SIG-M5 treated with dmso at 0.1 percent for 504 hours (cell line): Measurements from ENCODE around the gene ROS1.

Experiments used
- DNase-seq: peaks from one replicate; lab custom pipeline; 2025; ENCODE audit not compliant: unreplicated experiment; lab: John Stamatoyannopoulos, UW

Gene ROS1

DNA sequence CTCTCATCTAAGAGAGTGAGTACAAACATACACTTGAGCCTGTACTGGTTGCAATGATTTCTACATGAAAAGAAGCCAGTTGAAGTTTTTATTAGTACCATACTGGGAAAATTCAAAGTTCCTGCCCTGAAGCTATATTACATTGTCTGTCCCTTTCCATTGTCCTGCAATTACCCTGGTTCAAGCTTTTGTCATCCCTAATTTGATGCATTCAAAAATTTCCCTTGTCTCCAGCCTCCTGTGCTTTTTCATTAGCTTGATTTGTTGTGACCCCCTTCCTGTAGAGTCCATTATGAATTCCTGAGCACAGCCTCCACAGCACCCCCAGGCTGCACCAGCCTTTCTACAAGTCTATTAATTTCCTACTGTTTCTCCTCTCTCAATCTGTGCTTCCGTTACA lies 114.0 kb downstream of the ROS1 start:
- DNase-seq = no peak

DNA sequence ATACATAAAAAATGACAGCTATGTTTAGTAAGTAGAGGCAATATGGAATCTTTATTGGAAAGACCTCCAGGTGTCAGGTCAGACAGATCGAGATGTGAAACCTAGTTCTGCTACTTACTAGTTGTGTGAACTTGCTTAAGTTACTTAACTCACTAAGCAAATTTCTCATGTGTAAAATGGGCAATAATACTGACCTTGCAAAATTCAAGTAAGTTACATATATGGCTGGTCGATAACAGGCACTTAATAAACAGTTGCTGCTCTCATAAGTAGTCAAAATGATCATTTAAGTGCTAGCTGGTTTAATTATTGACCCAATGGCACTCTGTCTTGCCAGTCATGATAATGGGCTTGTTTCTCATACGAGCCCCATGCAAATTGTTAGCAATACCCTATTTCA lies 114.4 kb downstream of the ROS1 start:
- no peak for DNase-seq

DNA sequence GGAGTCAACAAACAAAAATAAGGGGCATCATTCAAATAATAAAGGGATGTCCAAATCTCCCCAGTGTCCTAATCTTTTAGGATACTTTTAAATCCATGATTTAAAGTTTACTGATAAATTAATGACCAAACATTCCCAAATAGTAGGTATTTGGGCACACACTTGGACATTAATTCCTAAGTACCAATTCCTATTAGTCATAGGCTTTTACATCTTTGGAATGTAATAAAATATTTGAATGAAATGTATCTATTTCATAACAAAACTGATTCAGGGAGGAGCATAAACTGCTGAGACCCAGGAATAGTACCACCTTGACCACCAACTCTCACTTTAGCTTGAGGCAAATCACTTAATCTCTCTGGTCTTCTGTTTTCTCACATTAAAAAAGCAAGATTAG lies 116.1 kb downstream of the ROS1 start:
- no peak for DNase-seq

DNA sequence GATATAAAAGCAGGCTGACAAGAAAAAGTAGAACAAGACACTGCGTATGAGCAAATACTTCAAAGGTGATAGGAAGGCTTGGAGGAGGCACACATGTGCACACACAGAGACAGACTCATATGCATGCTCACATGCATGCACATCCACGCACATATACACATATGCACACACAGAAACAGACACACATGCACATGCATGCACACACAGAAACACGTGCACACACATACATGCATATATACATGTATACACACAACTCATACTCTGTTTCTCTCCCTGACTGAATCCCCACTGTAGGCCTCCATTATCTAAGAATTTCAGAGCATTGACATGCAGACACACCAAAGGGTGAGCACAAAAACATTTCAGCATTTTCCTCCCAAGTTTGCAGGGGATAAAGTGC lies 116.7 kb downstream of the ROS1 start:
- no peak for DNase-seq

GRCh38 chr6:117307655-117308054 lies 118.1 kb downstream of the ROS1 start:
- no peak for DNase-seq

- DNase-seq = no peak
These were observed 119.4 kb downstream of the ROS1 start for GRCh38 chr6:117306227-117306790.

GRCh38 chr6:117304446-117304845 lies 121.3 kb downstream of the ROS1 start:
- DNase-seq = no peak

- no peak for DNase-seq
These were observed 122.4 kb downstream of the ROS1 start for GRCh38 chr6:117303323-117303722.

GRCh38 chr6:117298941-117299340 lies 126.8 kb downstream of the ROS1 start:
- no peak for DNase-seq

DNA sequence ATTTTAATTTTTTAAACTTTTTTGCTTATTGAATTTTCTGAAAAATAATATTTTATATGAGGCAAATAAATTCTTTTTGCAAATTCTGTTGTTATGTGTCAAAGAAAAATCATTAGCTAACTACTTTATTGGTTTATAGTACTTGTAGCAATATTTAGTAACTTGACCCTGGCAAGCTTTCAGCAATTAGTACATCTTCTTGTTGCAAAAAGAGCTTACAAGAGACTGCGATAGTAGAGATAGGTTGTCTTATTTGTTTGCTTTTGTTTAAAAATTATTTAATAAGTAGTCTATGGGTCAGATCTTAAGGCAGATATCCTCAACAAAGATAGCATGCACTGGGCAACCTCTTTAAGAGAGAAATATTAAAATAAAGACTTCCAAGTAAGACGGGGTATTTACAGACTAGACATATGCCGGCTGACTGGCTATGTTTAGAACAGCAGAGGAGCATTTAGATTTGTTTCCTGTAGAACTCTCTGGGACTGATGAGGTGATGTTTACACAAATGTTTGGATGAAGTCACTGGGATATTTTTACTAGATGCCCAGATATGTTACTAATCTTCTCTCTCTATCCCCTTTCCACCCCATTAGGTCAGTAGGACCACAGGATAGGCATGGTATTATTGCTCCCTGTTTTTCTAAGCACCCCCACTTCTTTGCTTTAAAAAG lies 135.4 kb downstream of the ROS1 start:
- DNase-seq = no peak

DNA sequence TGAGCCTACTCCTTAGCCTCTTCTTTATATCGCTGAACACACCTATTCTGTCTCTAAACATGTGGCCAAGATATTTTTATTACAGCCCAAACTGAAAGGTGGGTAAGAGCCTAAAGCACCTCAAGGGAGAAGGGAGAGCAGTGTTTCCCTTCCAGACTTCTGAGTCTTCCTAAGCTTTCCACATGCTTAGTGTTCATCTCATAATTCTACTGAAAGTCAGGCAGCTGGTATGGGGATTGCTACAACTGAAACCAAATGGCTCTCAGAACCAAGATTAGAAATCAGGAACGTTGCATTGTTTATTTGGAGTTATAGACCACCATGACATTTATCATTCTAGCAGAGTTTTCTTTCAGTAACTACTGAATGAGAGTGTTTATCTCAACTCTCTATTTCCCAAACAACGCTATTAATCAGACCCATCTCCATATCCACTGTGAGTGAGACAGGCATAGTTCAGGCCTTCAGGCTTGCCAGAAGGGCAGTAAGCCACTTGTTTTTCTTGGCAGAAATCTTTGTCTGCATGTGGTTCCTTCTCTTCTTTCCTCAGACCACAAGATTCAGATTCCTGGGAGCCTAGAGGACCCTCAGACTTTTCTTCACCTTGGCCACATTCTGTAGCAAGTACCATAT lies 137.5 kb downstream of the ROS1 start:
- DNase-seq = no peak

DNA sequence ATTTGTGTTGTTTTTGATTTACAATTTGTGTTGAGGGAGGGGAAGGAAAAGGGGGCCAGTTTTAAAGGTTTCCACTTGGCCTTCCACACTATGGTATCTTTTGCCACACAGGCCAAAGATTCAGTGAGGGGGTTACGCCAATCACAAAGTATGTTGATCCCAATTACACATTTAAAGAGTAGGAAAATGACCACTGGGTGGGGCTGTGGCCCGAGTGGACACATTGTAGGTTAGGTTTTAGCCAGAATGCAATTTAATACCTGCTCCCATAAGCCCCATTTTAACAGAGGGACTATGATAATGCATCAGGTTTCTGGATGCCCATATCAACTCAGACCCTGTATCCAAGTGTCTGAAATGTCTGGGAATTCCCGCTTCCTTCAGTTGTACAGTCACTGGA lies 144.8 kb downstream of the ROS1 start:
- DNase-seq = no peak

DNA sequence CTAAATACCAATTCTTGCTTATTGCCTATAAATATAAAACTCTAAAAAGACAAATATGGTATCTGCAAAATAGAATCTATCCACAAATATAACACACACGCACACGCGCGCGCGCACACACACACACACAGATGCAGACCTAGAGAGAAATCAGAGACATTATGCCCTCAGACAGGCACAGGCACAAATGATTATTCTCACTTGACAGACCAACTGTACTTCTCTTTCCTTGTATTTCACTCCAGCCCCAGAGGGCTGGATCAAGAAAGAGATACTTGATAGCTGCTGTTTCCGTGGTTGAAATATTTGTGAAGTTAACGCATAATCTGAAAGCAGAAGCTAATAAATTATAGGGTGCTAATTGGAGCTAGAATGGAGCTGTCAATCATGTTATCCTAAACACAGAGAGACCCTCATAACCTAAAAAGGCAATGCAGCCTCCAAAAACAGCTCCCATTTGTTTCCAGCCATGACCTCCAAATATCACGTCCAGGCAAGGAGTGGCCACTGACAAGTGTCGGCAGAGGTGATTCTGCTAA lies 148.9 kb downstream of the ROS1 start:
- DNase-seq = no peak

- no peak for DNase-seq
These were observed 150.0 kb downstream of the ROS1 start for GRCh38 chr6:117275711-117276110.

DNA sequence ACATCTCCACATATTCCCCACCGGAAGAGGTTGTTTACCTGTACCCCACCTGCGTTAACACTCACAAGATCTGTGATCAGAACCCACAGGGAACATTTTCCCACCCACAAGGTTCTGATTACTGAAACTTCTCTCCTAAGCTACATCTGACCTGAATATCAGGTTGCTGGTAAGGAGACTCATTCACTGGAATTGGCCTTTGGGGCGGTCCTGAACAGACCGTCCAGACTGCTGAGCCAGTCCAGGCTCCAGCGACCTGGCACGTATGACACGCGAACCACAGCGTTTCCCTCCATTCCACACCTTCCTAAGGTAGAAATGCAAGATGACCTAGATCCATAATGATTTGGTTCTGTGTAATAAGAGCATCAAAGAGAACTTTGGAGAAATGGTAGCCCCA lies 150.5 kb downstream of the ROS1 start:
- no peak for DNase-seq

DNA sequence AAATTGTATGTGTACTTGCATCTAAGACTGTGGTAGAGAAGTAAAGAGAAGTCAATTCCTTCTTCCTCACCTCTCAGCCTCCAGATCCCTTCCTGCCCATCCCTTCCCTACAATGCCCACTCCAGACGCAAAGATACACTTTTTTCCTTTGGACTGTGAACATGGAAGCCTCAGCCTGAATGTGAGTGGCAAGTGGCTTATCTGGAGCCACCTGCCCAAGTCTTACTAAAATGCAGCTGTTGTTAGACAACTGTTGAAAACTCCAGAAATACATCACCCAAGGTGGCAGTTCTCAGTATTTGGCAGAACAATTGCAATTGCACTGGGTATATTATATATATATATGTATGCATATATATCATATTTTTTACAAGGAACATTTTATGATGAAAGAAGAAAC lies 152.9 kb downstream of the ROS1 start:
- no peak for DNase-seq

DNA sequence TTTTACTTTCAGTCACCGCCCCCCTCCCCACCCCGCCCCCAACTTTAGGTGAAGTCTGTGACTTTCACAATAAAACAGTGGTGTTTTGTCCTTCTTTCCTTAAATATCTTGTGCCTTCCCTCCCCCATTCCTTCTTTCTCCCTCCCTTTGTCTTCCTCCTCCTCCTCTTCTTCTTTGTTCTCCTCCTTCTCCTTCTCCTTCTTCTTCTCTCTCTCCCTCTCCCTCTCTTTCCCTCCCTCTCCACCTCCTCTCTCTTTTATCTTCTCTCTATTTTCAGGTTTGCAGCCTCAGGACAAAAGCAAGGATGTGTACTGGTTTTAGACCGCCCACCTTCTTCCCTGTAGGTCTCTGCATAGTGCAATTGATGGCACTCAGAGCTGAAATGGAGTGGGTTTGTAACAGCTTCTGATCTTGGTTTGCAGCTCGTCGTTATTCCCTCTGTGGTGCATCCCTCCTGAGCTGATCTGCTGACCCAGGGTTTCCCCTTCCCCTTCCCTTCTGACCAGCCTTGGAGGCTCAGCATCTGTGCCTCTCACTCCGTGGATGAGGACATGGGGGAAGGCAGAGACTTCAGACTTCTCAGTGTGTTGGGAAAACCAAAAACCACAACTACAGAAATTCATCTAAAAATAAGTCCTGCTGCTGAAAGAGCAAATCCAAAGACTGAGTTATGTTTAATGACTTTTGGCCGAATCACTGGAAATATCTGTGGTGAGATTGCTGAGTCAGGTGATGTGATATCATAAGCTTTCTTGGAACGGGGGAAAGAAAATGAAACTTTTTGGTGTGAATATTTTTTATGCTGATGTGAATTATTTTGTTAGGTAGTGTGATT lies 153.5 kb downstream of the ROS1 start:
- DNase-seq = no peak

DNA sequence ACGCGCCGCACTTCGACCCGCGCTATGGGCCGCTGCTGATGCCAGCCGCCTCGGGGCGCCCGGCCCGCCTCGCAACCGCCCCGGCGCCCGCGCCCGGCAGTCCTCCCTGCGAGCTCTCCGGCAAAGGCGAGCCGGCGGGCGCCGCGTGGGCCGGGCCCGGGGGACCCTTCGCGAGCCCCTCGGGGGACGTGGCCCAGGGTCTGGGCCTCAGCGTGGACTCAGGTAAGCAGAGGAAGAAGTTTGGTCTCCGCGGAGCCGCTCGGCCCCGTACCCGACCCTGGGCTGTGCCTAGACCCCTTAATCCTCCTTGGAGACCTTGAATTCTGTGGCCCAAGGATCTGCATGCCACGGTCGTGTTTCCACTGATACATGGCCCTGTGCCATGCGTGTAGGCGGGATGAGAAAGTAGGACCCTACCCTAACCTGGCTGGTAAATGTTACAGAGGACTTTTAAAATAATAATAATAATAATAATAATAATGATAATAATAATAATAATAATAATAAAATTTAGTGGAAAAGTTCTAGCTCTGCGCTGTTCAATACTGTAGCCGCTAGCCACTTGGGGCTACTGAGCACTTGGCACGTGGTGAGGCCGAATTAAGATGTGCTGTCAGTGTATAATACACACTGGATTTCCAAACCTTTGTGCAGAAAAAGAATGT lies 154.8 kb downstream of the ROS1 start:
- DNase-seq = no peak

DNA sequence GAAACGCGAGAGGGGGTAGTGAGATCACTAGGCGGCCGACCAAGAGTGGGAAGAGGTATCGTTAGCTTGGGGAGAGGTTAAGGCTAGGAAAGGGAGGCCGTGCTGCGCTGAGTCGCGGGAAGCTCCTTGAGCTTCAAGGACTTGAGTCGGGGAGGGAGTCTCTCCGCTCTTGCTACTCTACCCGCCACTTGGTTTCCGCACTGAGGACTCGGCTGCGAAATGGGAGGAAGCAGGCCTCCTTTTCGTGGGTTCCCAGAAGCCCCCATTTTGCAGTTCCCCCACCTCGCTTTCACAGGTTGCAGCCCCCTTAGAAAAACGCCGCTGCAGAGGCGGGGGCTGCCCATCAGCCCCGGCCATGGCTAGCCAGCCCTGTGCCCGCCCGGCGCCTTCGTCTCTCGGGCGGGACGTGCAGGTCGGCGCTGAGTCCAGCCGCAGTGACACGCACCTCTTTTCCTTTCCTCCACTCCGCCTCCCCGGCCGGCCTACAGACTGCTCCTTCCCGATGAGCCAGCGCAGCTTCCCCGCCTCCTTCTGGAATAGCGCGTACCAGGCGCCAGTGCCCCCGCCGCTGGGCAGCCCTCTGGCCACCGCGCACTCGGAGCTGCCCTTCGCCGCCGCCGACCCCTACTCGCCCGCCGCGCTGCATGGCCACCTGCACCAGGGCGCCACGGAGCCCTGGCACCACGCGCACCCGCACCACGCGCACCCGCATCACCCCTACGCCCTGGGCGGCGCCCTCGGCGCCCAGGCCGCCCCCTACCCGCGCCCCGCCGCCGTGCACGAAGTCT lies 155.5 kb downstream of the ROS1 start:
- no peak for DNase-seq

DNA sequence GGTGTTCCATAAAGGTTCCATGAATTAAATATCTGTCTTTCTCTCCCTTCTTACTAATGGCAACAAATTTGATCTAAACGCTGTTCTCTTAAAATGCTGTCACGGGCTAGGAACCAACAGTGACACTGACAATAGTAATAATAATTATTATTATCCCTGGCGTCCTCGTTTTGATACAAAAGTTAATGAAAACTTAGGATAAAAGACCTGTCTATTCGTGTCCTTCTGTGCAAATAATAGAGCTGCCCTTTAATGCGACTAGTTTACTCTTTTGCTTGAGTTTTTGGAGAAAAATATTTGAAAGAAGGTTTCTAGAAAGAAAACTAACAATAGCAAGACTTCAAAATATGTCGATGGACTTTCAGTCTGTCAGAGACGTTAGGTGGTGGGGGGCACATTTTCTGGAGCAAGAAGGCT lies 156.1 kb downstream of the ROS1 start:
- no peak for DNase-seq
